GM18505 (cell line): ENCODE measurements around the gene EXOSC6.
"Not testable (repeated sequence)": the region's sequence is repeated elsewhere in the genome, so short reads cannot be mapped to it uniquely, and the experiment has no call there.

Experiments used
- ATAC-seq: cut with Tn5 transposase; IDR thresholded peaks from one replicate; pipeline ENCODE4 v1.9.1; 2021; ENCODE audit not compliant: unreplicated experiment
- POLR2A ChIP-seq: IDR thresholded peaks from 4 replicates; pipeline ENCODE4 v1.6.1; 2011; ENCODE audit warnings: borderline replicate concordance; ENCODE audit not compliant: insufficient read depth, insufficient read length; ENCODE audit errors: extremely low read depth

Gene EXOSC6

DNA sequence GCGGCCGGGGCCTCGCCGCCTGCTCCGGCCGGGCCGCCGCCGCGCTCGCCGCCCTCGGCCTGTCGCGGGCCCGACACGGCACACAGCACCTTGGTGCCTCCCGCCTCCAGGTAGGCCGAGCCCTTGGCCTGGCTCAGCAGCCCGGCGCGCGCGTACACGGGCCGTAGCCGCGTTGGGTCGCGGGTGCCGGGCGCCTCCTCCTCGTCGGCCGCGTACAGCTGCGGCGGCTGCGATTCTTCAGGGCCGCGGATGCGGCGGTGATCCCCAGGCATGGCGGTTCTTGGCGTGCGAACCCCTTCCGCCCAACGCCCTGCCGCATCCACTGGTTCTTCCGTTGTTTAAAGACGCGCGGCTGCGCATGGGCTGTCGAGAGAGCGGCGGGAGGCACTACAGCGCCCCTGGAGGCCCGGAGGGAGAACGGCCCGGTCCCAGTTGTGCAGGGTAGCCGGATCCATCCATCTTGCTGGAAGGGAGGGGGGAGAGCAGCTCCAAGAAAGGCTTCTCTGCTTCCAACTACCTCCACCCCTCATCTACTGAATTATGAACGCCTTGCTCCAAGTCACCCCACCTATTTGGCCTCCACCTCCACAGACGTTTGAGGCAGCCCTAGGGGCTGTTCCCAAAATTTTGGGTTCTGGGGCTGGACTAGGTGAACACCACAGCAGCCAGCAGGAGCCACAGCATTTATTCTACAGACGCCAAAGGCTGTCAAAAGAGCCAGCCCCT is at the start of gene EXOSC6:
Gene EXOSC6, minus strand, starts transcription at position 312 of the 726 bp plus-strand sequence. Its CDS starts 40 bp downstream, at position 272.
- TF ChIP-seq POLR2A, result peak; percentile 89
- peak; percentile 76 for ATAC-seq

- no peak for TF ChIP-seq POLR2A
- no peak for ATAC-seq
These were observed 49.4 kb upstream of the EXOSC6 start for GRCh38 chr16:70301121-70301520.

DNA sequence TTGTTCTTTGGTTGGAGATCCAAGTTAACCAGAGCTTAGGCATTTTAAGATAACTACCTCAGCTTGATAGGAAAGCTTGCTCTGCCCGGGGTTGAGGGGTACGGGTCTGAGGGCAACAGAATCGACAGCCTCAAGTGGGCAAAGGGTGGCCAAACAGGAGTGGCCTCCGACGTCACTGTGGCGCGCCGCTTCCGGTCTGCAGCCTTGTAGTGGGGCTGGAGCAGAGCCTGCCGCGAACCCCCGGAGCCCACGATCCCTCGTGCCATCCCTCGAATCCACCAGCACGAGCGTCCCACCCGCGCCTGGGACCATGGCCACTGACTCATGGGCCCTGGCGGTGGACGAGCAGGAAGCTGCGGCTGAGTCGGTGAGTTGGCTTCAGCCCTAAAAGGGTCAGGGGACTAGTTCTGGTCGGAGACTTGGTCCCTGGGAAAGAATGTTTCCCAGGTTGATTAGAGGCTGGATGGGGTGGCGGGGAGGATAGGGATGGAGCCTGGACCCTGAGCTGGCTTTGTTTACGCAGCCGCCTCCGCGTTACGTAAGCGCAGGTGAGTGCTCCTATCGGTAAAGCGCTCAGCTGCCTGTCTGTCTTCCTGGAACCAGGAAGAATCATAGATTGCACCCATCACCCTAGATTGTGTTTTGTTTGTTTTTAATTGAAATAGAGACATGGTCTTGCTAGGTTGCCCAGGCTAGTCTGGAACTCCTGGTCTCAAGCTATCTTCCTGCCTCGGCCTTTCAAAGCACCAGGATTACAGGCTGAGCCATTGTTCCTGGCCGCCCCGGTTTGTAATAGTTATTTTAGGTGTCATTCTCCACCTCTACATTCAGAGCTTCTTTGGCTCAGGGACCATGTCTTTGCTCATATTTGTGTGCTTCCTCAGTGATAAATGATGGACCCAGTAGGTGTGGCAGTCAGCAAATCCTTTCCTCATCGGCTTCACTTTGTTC is 47.5 kb upstream of the EXOSC6 start, which contains the start of gene DDX19B:
Gene DDX19B, plus strand, starts transcription at position 199 of the 951 bp plus-strand sequence. Its CDS starts 112 bp downstream, at position 311.
- TF ChIP-seq POLR2A, result peak; percentile 90
- peak; percentile 79 for ATAC-seq

DNA sequence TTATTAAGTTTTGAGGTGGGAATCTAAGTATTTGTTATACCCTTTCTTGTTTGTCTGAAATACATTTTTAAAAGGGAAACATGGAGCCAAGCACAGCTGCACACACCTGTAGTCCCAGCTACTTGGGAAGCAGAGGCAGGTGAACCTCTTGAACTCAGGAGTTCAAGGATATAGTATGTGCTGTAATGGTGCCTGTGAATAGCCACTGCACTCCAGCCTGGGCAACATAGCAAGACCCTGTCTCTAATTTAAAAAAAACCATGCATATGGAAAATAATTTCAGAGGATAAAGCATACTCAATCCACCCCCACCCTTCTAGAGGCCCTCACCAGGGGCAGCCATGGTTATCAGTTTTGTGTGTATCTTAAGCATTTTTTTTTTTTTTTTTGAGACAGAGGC is 43.9 kb upstream of the EXOSC6 start:
- no peak for TF ChIP-seq POLR2A
- no peak for ATAC-seq

DNA sequence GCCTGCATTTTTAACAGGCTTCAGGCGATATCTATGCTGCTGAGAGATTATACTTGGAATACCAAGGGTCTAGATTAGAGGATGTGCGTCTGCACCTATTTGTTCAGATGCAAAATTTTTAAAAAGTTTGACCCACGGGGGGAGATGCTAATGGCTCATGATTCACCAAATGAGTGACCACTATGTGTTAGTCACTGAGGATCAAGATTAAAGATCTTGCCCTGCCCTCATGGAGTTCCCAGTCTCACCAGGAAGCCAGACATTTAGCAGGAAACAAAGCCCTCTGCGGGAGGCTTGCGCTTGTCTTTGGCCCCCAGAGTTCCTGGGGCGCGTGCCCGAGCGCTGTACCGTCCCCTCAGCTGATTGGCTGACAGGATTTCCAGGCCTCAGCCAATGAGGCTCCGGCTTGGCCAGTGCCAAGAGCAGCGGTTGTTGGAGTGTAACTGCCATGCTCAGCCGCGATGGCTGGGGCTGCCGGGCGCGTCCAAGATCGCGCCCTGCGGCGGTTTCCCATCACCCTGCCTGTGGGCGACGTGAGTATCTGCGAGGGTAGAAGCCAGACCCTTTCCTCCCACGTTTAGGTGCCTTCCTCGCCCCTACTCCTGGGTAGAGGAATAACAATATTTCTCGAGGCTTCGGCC is 42.8 kb upstream of the EXOSC6 start:
- no peak for ATAC-seq
- TF ChIP-seq POLR2A, result no peak

DNA sequence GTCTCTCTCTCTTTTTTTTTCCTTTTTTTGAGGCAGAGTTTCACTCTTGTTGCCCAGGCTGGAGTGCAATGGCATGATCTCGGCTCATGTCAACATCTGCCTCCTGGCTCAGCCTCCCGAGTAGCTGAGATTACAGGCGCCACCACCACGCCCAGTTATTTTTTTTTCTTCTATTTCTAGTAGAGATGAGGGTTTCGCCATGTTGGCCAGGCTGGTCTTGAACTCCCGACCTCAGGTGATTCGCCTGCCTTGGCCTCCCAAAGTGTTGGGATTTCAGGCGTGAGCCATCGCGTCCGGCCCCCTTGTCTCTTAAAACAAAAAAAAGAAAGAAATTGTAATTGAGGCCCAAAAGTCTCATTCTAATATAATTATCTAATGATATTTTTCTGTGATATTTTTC is 40.4 kb upstream of the EXOSC6 start:
- ATAC-seq, result not testable (repeated sequence)

GRCh38 chr16:70290949-70291519 is 39.3 kb upstream of the EXOSC6 start:
- no peak for ATAC-seq
- TF ChIP-seq POLR2A, result no peak

DNA sequence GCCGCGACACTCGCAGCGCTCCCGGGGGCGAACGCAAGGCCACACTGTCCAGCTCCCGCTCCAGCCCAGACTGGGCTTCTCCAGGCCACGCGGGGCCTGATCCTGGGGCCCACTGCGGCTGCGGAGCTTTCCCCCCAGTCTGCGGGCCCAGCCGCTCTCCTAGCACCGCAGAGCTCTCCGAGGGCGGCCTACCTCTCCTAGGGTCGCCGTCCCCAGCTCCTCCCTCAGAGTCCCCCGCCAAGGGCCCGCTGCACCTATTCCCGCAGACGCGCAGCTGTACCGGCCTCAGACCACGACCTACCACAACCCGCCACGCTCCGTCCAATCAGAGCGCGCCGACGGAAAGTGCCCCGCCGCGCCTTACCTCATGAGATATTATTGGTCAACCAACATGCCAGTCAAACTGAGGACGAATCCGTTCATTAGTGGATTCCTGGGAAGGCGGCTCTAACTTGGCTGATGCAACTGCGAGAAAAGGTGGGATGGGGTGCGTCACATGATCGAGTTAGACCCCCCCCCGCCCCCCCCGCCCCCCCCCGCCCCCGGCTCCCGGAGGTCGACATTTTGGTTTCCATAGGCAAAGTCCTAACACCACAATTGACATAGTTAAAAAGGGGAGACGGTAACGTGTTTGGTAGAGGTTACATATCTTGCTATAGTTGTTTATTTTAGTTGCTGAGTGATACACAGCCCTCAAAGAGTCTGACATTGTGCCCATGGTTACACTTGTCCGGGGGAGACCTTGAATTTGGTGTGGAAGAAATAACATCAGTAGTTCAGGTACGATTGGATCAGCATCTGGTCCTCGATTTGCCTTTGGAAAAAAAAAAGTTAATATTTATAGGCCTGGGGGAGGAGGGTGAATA is 37.7 kb upstream of the EXOSC6 start, which contains the start of gene AARS1:
Gene AARS1, minus strand, starts transcription at position 278 of the 866 bp plus-strand sequence. CDS start 6,743 bp downstream, outside the sequence.
- TF ChIP-seq POLR2A, result peak; percentile 96
- ATAC-seq, result peak; percentile 96

GRCh38 chr16:70287304-70287971 is 35.7 kb upstream of the EXOSC6 start:
- ATAC-seq, result not testable (repeated sequence)

DNA sequence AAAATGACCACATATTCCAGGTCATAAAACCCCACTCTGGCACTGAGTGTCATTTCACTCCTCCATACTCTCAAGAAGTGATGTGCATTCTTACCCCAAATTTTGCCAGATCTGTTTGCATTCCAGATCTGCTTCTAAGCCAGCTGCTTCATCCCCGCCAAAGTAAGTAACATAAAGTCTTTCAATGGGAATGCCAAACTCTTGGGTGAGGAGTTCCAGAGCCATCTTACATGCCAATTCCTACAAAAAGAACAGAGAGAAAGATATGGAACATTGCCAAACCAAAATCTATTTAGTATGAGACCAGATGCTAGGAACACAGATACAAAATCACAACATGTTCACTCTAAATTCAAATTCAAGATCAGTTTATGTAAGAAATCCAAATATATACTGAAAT is 24.7 kb upstream of the EXOSC6 start:
- no peak for ATAC-seq
- no peak for TF ChIP-seq POLR2A

GRCh38 chr16:70271696-70272095 is 20.0 kb upstream of the EXOSC6 start:
- no peak for ATAC-seq
- no peak for TF ChIP-seq POLR2A

DNA sequence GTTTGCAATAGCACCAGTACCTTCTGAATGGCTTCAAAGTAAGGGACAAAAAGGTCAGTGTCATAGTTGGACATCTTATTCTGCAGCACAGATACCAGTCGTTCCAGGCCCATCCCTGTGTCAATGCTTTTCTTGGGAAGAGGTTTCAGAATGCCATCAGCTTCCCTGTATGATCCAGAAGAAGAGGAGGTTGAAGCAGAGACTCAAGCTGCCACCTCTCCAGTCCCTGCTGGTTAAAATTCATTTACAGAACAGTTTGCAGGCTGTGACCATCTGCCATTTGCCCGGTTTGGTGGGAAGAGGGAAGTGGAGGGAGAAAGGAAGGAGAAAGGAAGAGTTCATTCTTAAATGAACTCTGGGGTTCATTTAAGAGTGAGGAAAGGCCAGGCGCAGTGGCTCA is 18.4 kb upstream of the EXOSC6 start:
- TF ChIP-seq POLR2A, result no peak
- no peak for ATAC-seq
